Esophagus muscularis mucosa (tissue), 4 donors: ENCODE measurements around the gene CLIC3.

Source experiments
- EP300 ChIP-seq: sonication (generic); formaldehyde crosslinking; IDR thresholded peaks from one replicate; pipeline ENCODE4 v1.6.1; 2017; ENCODE audit warnings: antibody characterized with exemption
- POLR2A ChIP-seq: fragments of 450-650 bp; IDR thresholded peaks from one replicate; pipeline ENCODE4 v1.6.1; 2017; ENCODE audit warnings: antibody characterized with exemption, moderate library complexity, mild to moderate bottlenecking, low read depth
- POLR2AphosphoS5 ChIP-seq, 2 donors: sonication (generic); formaldehyde crosslinking; IDR thresholded peaks; one replicate each; pipeline ENCODE4 v1.6.1; 2017; ENCODE audit warnings: antibody characterized with exemption in 2 of 2
- TF ChIP-seq, protein P1 (sequence below), 3 experiments: fragments of 200-600 bp in 2 of 3; fragments of 450-650 bp in 1 of 3; sonication (generic) in 2 of 3; IDR thresholded peaks; one replicate each; pipeline ENCODE4 v1.5.1; 2017 to 2019; ENCODE audit warnings: antibody characterized with exemption in 3 of 3, mild to moderate bottlenecking in 2 of 3, moderate library complexity in 1 of 3

- TF ChIP-seq, protein P1, sequence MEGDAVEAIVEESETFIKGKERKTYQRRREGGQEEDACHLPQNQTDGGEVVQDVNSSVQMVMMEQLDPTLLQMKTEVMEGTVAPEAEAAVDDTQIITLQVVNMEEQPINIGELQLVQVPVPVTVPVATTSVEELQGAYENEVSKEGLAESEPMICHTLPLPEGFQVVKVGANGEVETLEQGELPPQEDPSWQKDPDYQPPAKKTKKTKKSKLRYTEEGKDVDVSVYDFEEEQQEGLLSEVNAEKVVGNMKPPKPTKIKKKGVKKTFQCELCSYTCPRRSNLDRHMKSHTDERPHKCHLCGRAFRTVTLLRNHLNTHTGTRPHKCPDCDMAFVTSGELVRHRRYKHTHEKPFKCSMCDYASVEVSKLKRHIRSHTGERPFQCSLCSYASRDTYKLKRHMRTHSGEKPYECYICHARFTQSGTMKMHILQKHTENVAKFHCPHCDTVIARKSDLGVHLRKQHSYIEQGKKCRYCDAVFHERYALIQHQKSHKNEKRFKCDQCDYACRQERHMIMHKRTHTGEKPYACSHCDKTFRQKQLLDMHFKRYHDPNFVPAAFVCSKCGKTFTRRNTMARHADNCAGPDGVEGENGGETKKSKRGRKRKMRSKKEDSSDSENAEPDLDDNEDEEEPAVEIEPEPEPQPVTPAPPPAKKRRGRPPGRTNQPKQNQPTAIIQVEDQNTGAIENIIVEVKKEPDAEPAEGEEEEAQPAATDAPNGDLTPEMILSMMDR (IDR thresholded peaks at IDR 0.05): no peak
- TF ChIP-seq POLR2A (no peak), EP300 (no peak), POLR2AphosphoS5 (IDR thresholded peaks at IDR 0.05) (no peak)
These were observed 30.5 kb upstream of the CLIC3 start for GRCh38 chr9:137026828-137027227.
